CD14-positive monocyte (primary cell): ENCODE measurements around the gene CRTC1. TPM values are rescaled to one million over a fixed set of nuclear protein-coding genes. Genes with fewer than 3 reads are reported as not detected.

Experiments used
- DNase-seq, 3 donors: peaks; one replicate each; pipeline ENCODE4 v3.0.0-alpha.2; 2011 to 2022
- H2AFZ ChIP-seq: 2 replicates; pipeline ENCODE4 v1.6.0; 2012; ENCODE audit warnings: mild to moderate bottlenecking, low read depth, low read length, inconsistent platforms; ENCODE audit not compliant: insufficient read depth, poor library complexity, severe bottlenecking
- H3K27ac ChIP-seq, 2 donors: 1 replicate in 1 of 2; 2 replicates in 1 of 2; pipeline ENCODE4 v1.5.1; 2012 to 2013; ENCODE audit warnings: low read length in 2 of 2, control low read depth in 1 of 2, inconsistent platforms in 1 of 2, low read depth in 1 of 2, mild to moderate bottlenecking in 1 of 2
- H3K27me3 ChIP-seq, 2 donors: one replicate each; pipeline versions ENCODE4 v1.6.0 to v1.6.1; 2011 to 2013; ENCODE audit warnings: low read length in 2 of 2; ENCODE audit not compliant: control insufficient read depth in 2 of 2, insufficient read depth in 2 of 2
- H3K36me3 ChIP-seq, 2 donors: replicated peaks in 1 of 2; 1 replicate in 1 of 2; 2 replicates in 1 of 2; pipeline versions ENCODE4 v1.5.1 to v1.6.1; 2012 to 2013; ENCODE audit warnings: low read length in 2 of 2, control low read depth in 1 of 2, inconsistent platforms in 1 of 2, mild to moderate bottlenecking in 1 of 2; ENCODE audit not compliant: insufficient read depth in 2 of 2, control insufficient read depth in 1 of 2
- H3K4me1 ChIP-seq, 2 donors: 1 replicate in 1 of 2; 2 replicates in 1 of 2; pipeline versions ENCODE4 v1.5.1 to v1.6.1; 2012 to 2013; ENCODE audit warnings: low read length in 2 of 2, control low read depth in 1 of 2, inconsistent platforms in 1 of 2, mild to moderate bottlenecking in 1 of 2, moderate library complexity in 1 of 2; ENCODE audit not compliant: insufficient read depth in 2 of 2, control insufficient read depth in 1 of 2
- H3K4me2 ChIP-seq: replicated peaks from 2 replicates; pipeline ENCODE3; 2012; ENCODE audit warnings: low read length, moderate library complexity, mild to moderate bottlenecking; ENCODE audit not compliant: poor library complexity, severe bottlenecking; ENCODE audit errors: extremely low read depth
- H3K4me3 ChIP-seq, 3 experiments: fragments of 200-600 bp in 1 of 3; sonication (generic) in 1 of 3; replicated peaks in 1 of 3; 1 replicate in 2 of 3; 2 replicates in 1 of 3; pipeline ENCODE4 v1.5.1; 2011 to 2013; ENCODE audit warnings: low read length in 3 of 3, mild to moderate bottlenecking in 3 of 3, control low read depth in 2 of 3, low read depth in 2 of 3, inconsistent platforms in 1 of 3, moderate library complexity in 1 of 3
- H3K79me2 ChIP-seq: 2 replicates; pipeline ENCODE4 v1.6.0; 2012; ENCODE audit warnings: mild to moderate bottlenecking, control low read depth, inconsistent platforms, low read length, moderate library complexity; ENCODE audit not compliant: insufficient read depth
- H3K9ac ChIP-seq: 2 replicates; pipeline ENCODE4 v1.6.0; 2017; ENCODE audit warnings: low read length, mild to moderate bottlenecking; ENCODE audit not compliant: insufficient read depth, poor library complexity, severe bottlenecking
- H3K9me3 ChIP-seq, 2 donors: replicated peaks in 1 of 2; 1 replicate in 1 of 2; 2 replicates in 1 of 2; pipeline versions ENCODE4 v1.5.1 to v1.6.1; 2012 to 2013; ENCODE audit warnings: low read length in 2 of 2, control low read depth in 1 of 2; ENCODE audit not compliant: control insufficient read depth in 1 of 2, insufficient read depth in 1 of 2
- H4K20me1 ChIP-seq: 2 replicates; pipeline ENCODE4 v1.6.0; 2012; ENCODE audit warnings: mild to moderate bottlenecking, low read length, control low read depth, moderate library complexity; ENCODE audit not compliant: insufficient read depth
- H3K27ac Mint-ChIP-seq, 7 donors: one replicate each; pipeline ENCODE4 v1.8.0; 2020; ENCODE audit warnings: mild to moderate bottlenecking in 7 of 7, mixed read lengths in 7 of 7, moderate library complexity in 6 of 7, inconsistent platforms in 2 of 7
- H3K27me3 Mint-ChIP-seq, 3 donors: one replicate each; pipeline ENCODE4 v1.8.0; 2021 to 2022; ENCODE audit warnings: low read depth in 3 of 3, mild to moderate bottlenecking in 3 of 3, mixed read lengths in 3 of 3, moderate library complexity in 3 of 3, inconsistent platforms in 1 of 3
- H3K36me3 Mint-ChIP-seq, 2 donors: one replicate each; pipeline ENCODE4 v1.8.0; 2020; ENCODE audit warnings: mixed read lengths in 2 of 2, inconsistent platforms in 1 of 2, mild to moderate bottlenecking in 1 of 2
- H3K4me1 Mint-ChIP-seq: one replicate; pipeline ENCODE4 v1.8.0; 2020; ENCODE audit warnings: mild to moderate bottlenecking, mixed read lengths
- H3K4me3 Mint-ChIP-seq, 2 donors: one replicate each; pipeline ENCODE4 v1.8.0; 2020; ENCODE audit warnings: mild to moderate bottlenecking in 2 of 2, mixed read lengths in 2 of 2, moderate library complexity in 1 of 2
- H3K9me3 Mint-ChIP-seq, 7 donors: one replicate each; pipeline ENCODE4 v1.8.0; 2020 to 2022; ENCODE audit warnings: mixed read lengths in 7 of 7, mild to moderate bottlenecking in 6 of 7, moderate library complexity in 6 of 7, inconsistent platforms in 2 of 7
- CTCF ChIP-seq: fragments of 200-600 bp; IDR thresholded peaks from one replicate; pipeline ENCODE4 v1.8.0; 2022; ENCODE audit warnings: antibody characterized with exemption, mild to moderate bottlenecking
- WGBS: methylation state at CpG from one replicate; pipeline ENCODE4 v1.1.5; 2013; ENCODE audit warnings: missing lambda C conversion rate; ENCODE audit not compliant: insufficient coverage; 5-methylcytosine and 5-hydroxymethylcytosine counted together
- intact Hi-C, 2 donors: fragments of 100-400 bp; cut with micrococcal nuclease; formaldehyde crosslinking; loops; one replicate each; pipeline versions ENCODE4 v1.15.0 to v1.15.1; 2023
- polyA plus RNA-seq, 3 donors: library from polyadenylated mRNA; depleted of rRNA in 1 of 3; unstranded in 2 of 3; stranded (reverse) in 1 of 3; fragments of 300-500 nt in 2 of 3; fragments of >200 nt in 1 of 3; fragmentation: Illumina TruSeq in 2 of 3; gene quantifications; 1 replicate in 2 of 3; 2 replicates in 1 of 3; pipeline ENCODE4 v1.2.3, GENCODE V29; 2012 to 2021

CRTC1 gene
- polyA plus RNA-seq, 3 donors, result 0.28 to 9.2 (median 0.55) TPM

DNA sequence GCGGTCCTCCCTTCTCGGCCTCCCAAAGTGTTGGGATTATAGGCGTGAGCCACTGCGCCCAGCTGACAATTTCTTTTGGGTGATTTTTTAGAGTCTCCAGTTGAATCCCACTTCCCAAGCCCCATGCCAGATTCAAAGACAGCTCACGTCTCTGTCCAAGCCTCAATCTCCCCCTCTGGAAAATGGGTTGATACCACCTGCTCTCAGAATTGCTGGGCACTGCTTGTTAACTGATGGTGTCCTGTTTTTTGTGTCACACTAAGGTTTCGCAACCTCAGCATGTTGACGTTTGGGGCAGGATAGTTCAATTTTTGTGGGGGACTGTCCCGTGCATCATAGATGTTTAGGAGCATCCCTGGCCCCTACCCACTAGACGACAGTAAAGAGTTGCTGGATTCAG, 134.1 kb downstream of the CRTC1 start:
- no peaks in the 10 kb centered on the region for H3K36me3 Mint-ChIP-seq
- no peak overlapping the region for H3K27ac Mint-ChIP-seq
- DNase-seq, result no peak
- no peaks in the 10 kb centered on the region for H3K9me3 ChIP-seq
- peaks cover 0 to 4% of the 10 kb centered on the region in 2 donors for H3K27me3 ChIP-seq
- no peaks in the 10 kb centered on the region for H3K79me2 ChIP-seq
- H3K36me3 ChIP-seq, result no peaks in the 10 kb centered on the region
- peaks cover 0 to 3% (median 0%) of the 10 kb centered on the region in 7 donors for H3K9me3 Mint-ChIP-seq
- no peak overlapping the region for H2AFZ ChIP-seq
- no peak overlapping the region for H3K4me3 Mint-ChIP-seq
- no peak overlapping the region for H3K4me2 ChIP-seq
- no peaks in the 10 kb centered on the region for H3K4me1 Mint-ChIP-seq
- no peak overlapping the region for H3K4me3 ChIP-seq
- no peaks in the 10 kb centered on the region for H3K4me1 ChIP-seq
- no peak overlapping the region for H3K27ac ChIP-seq
- peaks cover 17 to 32% (median 29%) of the 10 kb centered on the region in 3 donors for H3K27me3 Mint-ChIP-seq
- H4K20me1 ChIP-seq, result no peaks in the 10 kb centered on the region
- no CpG with 5 or more reads among the region's 9 CpGs for WGBS
- no peak overlapping the region for H3K9ac ChIP-seq
- TF ChIP-seq CTCF, result no peak
- intact Hi-C loops, result no loop called here

- no peak overlapping the region for H3K27ac Mint-ChIP-seq
- Histone ChIP-seq H2AFZ (no peak overlapping the region), H3K36me3 (no peaks in the 10 kb centered on the region), H3K9me3 (peaks cover 7 to 14% of the 10 kb centered on the region in 2 donors), H3K4me3 (no peak overlapping the region), H3K79me2 (peaks cover 25% of the 10 kb centered on the region), H3K4me1 (peaks cover 16 to 17% of the 10 kb centered on the region in 2 donors), H3K27ac (no peak overlapping the region), H4K20me1 (peaks cover 15% of the 10 kb centered on the region), H3K9ac (no peak overlapping the region), H3K4me2 (no peak overlapping the region), H3K27me3 (no peaks in the 10 kb centered on the region)
- no peak overlapping the region for H3K4me3 Mint-ChIP-seq
- H3K9me3 Mint-ChIP-seq, result peaks cover 4 to 21% (median 19%) of the 10 kb centered on the region in 7 donors
- intact Hi-C loops, result no loop called here
- H3K36me3 Mint-ChIP-seq, result no peaks in the 10 kb centered on the region
- peaks cover 16% of the 10 kb centered on the region for H3K4me1 Mint-ChIP-seq
- no peak for TF ChIP-seq CTCF
- peaks cover 22 to 31% (median 25%) of the 10 kb centered on the region in 3 donors for H3K27me3 Mint-ChIP-seq
- no peak for DNase-seq
- WGBS, result 58% methylated on average over 3 of the region's 6 CpGs
Measured at GRCh38 chr19:18828786-18829185, 145.3 kb downstream of the CRTC1 start.
